Prostate gland (tissue), 2 donors: ENCODE data around the gene SPACA4. TPM values are rescaled to one million over a fixed set of nuclear protein-coding genes. Genes with fewer than 3 reads are reported as not detected.

Experiments used
- DNase-seq: peaks from one replicate; pipeline ENCODE4 v3.0.0-alpha.2; 2019; ENCODE audit warnings: low spot score
- H3K27ac ChIP-seq, 2 donors: fragments of 200-600 bp; sonication (generic); 2 replicates each; pipeline ENCODE4 v1.5.1; 2017 to 2019
- H3K27me3 ChIP-seq: fragments of 200-600 bp; sonication (generic); replicated peaks from 2 replicates; pipeline ENCODE4 v1.5.1; 2019; ENCODE audit not compliant: insufficient read depth
- H3K36me3 ChIP-seq, 2 donors: fragments of 200-600 bp; sonication (generic); 1 replicate in 1 of 2; 2 replicates in 1 of 2; pipeline versions ENCODE4 v1.5.1 to v1.8.1; 2017 to 2019
- H3K4me1 ChIP-seq: fragments of 200-600 bp; sonication (generic); replicated peaks from 2 replicates; pipeline ENCODE4 v1.5.1; 2019
- H3K4me3 ChIP-seq, 2 donors: fragments of 200-600 bp; sonication (generic); 2 replicates each; pipeline ENCODE4 v1.5.1; 2017 to 2019
- H3K9me3 ChIP-seq: fragments of 200-600 bp; sonication (generic); 2 replicates; pipeline ENCODE4 v1.5.1; 2017
- POLR2A ChIP-seq: fragments of 450-650 bp; IDR thresholded peaks from one replicate; pipeline ENCODE4 v1.6.1; 2016; ENCODE audit warnings: antibody characterized with exemption, mild to moderate bottlenecking
- POLR2AphosphoS5 ChIP-seq: sonication (generic); formaldehyde crosslinking; IDR thresholded peaks from one replicate; pipeline ENCODE4 v1.6.1; 2017; ENCODE audit warnings: antibody characterized with exemption
- WGBS: methylation state at CpG from one replicate; pipeline ENCODE4 v1.1.5; 2018; 5-methylcytosine and 5-hydroxymethylcytosine counted together
- intact Hi-C: fragments of 100-400 bp; cut with DNase I; formaldehyde crosslinking; loops from one replicate; pipeline ENCODE4 v1.14.2; 2022
- total RNA-seq, 2 donors: library from RNA; depleted of rRNA; stranded (reverse); fragments of >200 nt; gene quantifications; one replicate each; pipeline ENCODE4 v1.1.0, GENCODE V29; 2016
- TF ChIP-seq, protein P1 (sequence below), 4 experiments: fragments of 200-600 bp in 2 of 4; fragments of 450-650 bp in 2 of 4; sonication (generic) in 2 of 4; IDR thresholded peaks; 1 replicate in 3 of 4; 2 replicates in 1 of 4; pipeline ENCODE4 v1.5.1; 2016 to 2019; ENCODE audit warnings: antibody characterized with exemption in 4 of 4, mild to moderate bottlenecking in 2 of 4, moderate library complexity in 2 of 4

SPACA4 gene
- total RNA-seq, 2 donors from 2014 or later: 0.32 to 6.0 TPM

DNA sequence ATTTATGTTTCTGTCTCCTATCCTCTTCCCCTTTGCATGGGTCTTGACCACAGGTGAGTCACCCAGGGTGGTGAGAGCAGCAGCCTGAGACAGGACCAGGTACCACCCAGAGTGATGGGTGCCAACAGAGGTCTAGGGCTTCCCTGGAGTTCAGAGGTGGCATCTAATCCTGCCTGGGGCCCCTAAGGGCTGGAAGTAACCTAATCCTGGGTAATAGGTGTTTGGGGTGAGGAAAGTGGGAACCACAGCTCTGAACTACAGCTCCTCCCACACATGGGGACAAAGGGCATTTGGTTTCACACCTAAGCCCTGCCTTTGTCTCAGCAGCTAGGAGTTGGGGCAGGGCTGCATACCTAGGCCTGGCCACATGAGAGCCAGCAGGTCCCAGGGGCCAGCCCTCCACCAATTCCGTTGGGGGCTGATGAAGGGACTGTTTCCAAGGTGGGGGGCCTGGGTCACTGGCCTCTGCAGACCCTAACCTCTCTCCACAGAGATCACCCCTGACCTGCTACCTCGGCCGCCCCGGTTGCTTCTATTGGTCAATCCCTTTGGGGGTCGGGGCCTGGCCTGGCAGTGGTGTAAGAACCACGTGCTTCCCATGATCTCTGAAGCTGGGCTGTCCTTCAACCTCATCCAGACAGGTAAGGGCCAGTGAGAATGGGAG lies 20.8 kb downstream of the SPACA4 start:
- no peak for DNase-seq
- intact Hi-C loops: no loop called here
- no peaks in the 10 kb centered on the region for H3K9me3 ChIP-seq
- H3K4me3 ChIP-seq: no peak overlapping the region
- no peak for TF ChIP-seq POLR2A
- TF ChIP-seq, protein P1, sequence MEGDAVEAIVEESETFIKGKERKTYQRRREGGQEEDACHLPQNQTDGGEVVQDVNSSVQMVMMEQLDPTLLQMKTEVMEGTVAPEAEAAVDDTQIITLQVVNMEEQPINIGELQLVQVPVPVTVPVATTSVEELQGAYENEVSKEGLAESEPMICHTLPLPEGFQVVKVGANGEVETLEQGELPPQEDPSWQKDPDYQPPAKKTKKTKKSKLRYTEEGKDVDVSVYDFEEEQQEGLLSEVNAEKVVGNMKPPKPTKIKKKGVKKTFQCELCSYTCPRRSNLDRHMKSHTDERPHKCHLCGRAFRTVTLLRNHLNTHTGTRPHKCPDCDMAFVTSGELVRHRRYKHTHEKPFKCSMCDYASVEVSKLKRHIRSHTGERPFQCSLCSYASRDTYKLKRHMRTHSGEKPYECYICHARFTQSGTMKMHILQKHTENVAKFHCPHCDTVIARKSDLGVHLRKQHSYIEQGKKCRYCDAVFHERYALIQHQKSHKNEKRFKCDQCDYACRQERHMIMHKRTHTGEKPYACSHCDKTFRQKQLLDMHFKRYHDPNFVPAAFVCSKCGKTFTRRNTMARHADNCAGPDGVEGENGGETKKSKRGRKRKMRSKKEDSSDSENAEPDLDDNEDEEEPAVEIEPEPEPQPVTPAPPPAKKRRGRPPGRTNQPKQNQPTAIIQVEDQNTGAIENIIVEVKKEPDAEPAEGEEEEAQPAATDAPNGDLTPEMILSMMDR (IDR thresholded peaks at IDR 0.05): no peak
- TF ChIP-seq POLR2AphosphoS5: no peak
- no peaks in the 10 kb centered on the region for H3K36me3 ChIP-seq
- 78% methylated on average over 6 of the region's 6 CpGs for WGBS
- no peak overlapping the region for H3K27ac ChIP-seq
- no peaks in the 10 kb centered on the region for H3K27me3 ChIP-seq
- peaks cover 2% of the 10 kb centered on the region for H3K4me1 ChIP-seq

DNA sequence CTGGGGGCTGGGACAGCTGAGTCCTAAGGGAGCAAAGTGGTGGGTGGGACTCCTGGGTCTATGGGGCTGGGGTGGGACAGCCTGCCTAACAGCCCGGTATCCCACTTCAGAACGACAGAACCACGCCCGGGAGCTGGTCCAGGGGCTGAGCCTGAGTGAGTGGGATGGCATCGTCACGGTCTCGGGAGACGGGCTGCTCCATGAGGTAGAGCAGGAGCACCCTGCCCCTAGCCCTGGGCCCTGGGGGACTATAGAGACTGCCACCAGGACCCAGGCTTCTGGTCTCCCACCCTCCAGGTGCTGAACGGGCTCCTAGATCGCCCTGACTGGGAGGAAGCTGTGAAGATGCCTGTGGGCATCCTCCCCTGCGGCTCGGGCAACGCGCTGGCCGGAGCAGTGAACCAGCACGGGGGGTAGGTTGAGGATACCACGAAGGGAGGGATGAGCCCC lies 21.3 kb downstream of the SPACA4 start:
- H3K27me3 ChIP-seq: no peaks in the 10 kb centered on the region
- TF ChIP-seq POLR2AphosphoS5 (no peak), POLR2A (no peak)
- TF ChIP-seq, protein P1 (IDR thresholded peaks at IDR 0.05): no peak
- DNase-seq: no peak
- 82% methylated on average over 17 of the region's 17 CpGs for WGBS
- no peaks in the 10 kb centered on the region for H3K9me3 ChIP-seq
- H3K4me3 ChIP-seq: no peak overlapping the region
- H3K36me3 ChIP-seq: no peaks in the 10 kb centered on the region
- intact Hi-C loops: no loop called here
- H3K27ac ChIP-seq: no peak overlapping the region
- peaks cover 2% of the 10 kb centered on the region for H3K4me1 ChIP-seq

GRCh38 chr19:48628486-48629296 lies 22.1 kb downstream of the SPACA4 start:
- no peak for DNase-seq
- 80% methylated on average over 34 of the region's 34 CpGs for WGBS
- TF ChIP-seq, protein P1 (IDR thresholded peaks at IDR 0.05): no peak
- TF ChIP-seq POLR2AphosphoS5 (no peak), POLR2A (no peak)
- peaks cover 4% of the 10 kb centered on the region for H3K4me1 ChIP-seq
- H3K27me3 ChIP-seq: no peaks in the 10 kb centered on the region
- H3K4me3 ChIP-seq: no peak overlapping the region
- H3K9me3 ChIP-seq: no peaks in the 10 kb centered on the region
- no peaks in the 10 kb centered on the region for H3K36me3 ChIP-seq
- intact Hi-C loops: no loop called here
- no peak overlapping the region for H3K27ac ChIP-seq

GRCh38 chr19:48629297-48629598 lies 22.7 kb downstream of the SPACA4 start:
- no peak for DNase-seq
- no peak overlapping the region for H3K4me3 ChIP-seq
- TF ChIP-seq POLR2A (no peak), POLR2AphosphoS5 (no peak)
- TF ChIP-seq, protein P1 (IDR thresholded peaks at IDR 0.05): no peak
- H3K9me3 ChIP-seq: no peaks in the 10 kb centered on the region
- no peaks in the 10 kb centered on the region for H3K27me3 ChIP-seq
- WGBS: 86% methylated on average over 16 of the region's 22 CpGs
- intact Hi-C loops: no loop called here
- peak overlapping the region in 1 of 2 donors; percentile 58 for H3K27ac ChIP-seq
- H3K36me3 ChIP-seq: no peaks in the 10 kb centered on the region
- peaks cover 10% of the 10 kb centered on the region for H3K4me1 ChIP-seq
